ENCODE measurements around the gene GLOD5. TPM values are rescaled to one million over a fixed set of nuclear protein-coding genes. Genes with fewer than 3 reads are reported as not detected.

Gene GLOD5
- total and polyA plus RNA-seq, 9 of the 15 experiments (the other 6 are each of a cell fraction or from before 2014, with no cell fraction given): 0.27 to 4.4 (median 2.2) TPM

DNA sequence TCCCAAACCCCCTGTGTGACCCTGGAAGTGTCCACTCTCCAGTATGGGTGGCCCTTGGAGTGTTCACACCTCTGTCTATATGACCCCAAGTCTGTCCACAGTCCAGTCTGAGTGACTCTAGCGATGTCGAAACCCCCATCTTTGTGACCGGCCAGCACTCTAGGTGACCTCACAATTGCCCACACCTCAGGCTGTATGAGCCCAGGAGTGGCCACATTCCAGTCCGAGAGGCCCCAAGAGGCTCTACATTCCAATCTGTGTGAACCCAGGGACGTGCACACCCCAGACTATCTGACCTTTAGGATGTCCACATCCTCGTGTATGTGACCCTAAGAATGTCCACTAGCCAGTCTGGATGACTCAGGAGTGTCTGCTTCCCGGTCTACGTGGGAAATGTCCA is 7.3 kb upstream of the GLOD5 start (continued):
- TF ChIP-seq CEBPB (tag; IDR thresholded peaks at IDR 0.05) (no peak), CBX5 (IDR thresholded peaks at IDR 0.05; ENCODE audit: borderline replicate concordance, low read depth) (no peak), TCFL5 (CRISPR knock-in tag; conservative IDR thresholded peaks at IDR 0.05) (no peak), GABPA (tag; conservative IDR thresholded peaks at IDR 0.05; ENCODE audit: low read depth) (no peak), ZBTB17 (CRISPR knock-in tag; IDR thresholded peaks at IDR 0.05) (no peak)

DNA sequence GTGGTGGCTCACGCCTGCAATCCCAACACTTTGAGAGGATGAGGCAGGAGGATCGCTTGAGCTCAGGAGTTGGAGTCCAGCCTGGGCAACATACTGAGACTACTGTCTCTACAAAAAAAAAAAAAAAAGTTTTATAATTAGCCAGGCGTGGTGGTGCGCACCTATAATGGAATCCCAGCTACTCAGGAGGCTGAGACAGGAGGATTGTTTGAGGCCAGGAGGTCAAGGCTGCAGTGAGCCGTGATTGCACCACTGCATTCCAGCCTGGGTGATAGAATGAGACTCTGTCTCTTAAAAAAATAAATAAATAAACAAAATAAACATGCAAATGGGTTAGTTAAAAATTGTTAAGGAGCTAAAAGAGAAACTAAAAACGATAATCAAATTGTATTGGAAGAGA is 7.7 kb downstream of the GLOD5 start:
- Histone ChIP-seq H3K27me3 (ENCODE audit: control insufficient read depth in 2 of 2, insufficient read depth in 2 of 2, low read length in 2 of 2) (no peaks in the 10 kb centered on the region), H3K36me3 (ENCODE audit: control insufficient read depth, insufficient read depth, low read length) (no peaks in the 10 kb centered on the region), H3K79me2 (ENCODE audit: control insufficient read depth, insufficient read depth, low read length) (peaks cover 10% of the 10 kb centered on the region; the same call in 1 of the 3 replicates), H3K9ac (ENCODE audit: insufficient read depth in 1 of 2, low read depth in 2 of 2, low read length in 2 of 2) (no peak overlapping the region), H3K4me3 (no peak overlapping the region), H2AFZ (ENCODE audit: low read depth, low read length) (no peak overlapping the region), H3K4me2 (ENCODE audit: insufficient read depth, low read length) (no peak overlapping the region), H3K27ac (ENCODE audit: extremely low read depth, low read depth, low read length) (no peak overlapping the region), H3K4me1 (replicated peaks in 1 of 2; ENCODE audit: control insufficient read depth in 2 of 2, insufficient read depth in 2 of 2, low read length in 2 of 2) (peaks cover 16 to 33% of the 10 kb centered on the region in 2 experiments), H3K9me1 (ENCODE audit: control insufficient read depth, insufficient read depth, low read length) (no peaks in the 10 kb centered on the region), H4K20me1 (replicated peaks; ENCODE audit: control insufficient read depth, insufficient read depth, low read length) (no peaks in the 10 kb centered on the region), H3K9me3 (replicated peaks; ENCODE audit: control insufficient read depth, insufficient read depth, low read depth, low read length) (no peaks in the 10 kb centered on the region)
- POLR2A ChIA-PET: interaction anchor here (0.6 to 1.7 kb wide), 2 partner anchors 10 to 836 kb away, joined by 4 to 5 read pairs; no protein-coding TSS in a partner anchor
- ATAC-seq (no peak), FAIRE-seq (no peak), DNase-seq (ENCODE audit: extremely low read depth in 1 of 4, low spot score in 3 of 4) (no peak)
- 82% methylated on average over 5 of the region's 6 CpGs for WGBS (ENCODE audit: insufficient coverage, low coverage, missing lambda C conversion rate)
- no TSS peak for BruUV-seq (replicated peaks)
- CTCF ChIA-PET (ENCODE audit: low intra/inter-chr PET ratio): no interaction called here
- intact Hi-C loops (cut with micrococcal nuclease) (no loop called here), in situ Hi-C loops (cut with MboI) (no loop called here)
- no peak for TF ChIP-seq RNF2 (IDR thresholded peaks at IDR 0.05)
- TF ChIP-seq, protein P1, sequence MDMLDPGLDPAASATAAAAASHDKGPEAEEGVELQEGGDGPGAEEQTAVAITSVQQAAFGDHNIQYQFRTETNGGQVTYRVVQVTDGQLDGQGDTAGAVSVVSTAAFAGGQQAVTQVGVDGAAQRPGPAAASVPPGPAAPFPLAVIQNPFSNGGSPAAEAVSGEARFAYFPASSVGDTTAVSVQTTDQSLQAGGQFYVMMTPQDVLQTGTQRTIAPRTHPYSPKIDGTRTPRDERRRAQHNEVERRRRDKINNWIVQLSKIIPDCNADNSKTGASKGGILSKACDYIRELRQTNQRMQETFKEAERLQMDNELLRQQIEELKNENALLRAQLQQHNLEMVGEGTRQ (CRISPR knock-in tag; IDR thresholded peaks at IDR 0.05): no peak
- TF ChIP-seq, protein P2, sequence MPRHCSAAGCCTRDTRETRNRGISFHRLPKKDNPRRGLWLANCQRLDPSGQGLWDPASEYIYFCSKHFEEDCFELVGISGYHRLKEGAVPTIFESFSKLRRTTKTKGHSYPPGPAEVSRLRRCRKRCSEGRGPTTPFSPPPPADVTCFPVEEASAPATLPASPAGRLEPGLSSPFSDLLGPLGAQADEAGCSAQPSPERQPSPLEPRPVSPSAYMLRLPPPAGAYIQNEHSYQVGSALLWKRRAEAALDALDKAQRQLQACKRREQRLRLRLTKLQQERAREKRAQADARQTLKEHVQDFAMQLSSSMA (CRISPR knock-in tag; IDR thresholded peaks at IDR 0.05): no peak
- TF ChIP-seq, protein P3, sequence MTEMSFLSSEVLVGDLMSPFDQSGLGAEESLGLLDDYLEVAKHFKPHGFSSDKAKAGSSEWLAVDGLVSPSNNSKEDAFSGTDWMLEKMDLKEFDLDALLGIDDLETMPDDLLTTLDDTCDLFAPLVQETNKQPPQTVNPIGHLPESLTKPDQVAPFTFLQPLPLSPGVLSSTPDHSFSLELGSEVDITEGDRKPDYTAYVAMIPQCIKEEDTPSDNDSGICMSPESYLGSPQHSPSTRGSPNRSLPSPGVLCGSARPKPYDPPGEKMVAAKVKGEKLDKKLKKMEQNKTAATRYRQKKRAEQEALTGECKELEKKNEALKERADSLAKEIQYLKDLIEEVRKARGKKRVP (CRISPR knock-in tag; IDR thresholded peaks at IDR 0.05): no peak
- no peak for TF ChIP-seq MECOM (CRISPR knock-in tag; IDR thresholded peaks at IDR 0.05)
- TF ChIP-seq PHB (CRISPR knock-in tag; IDR thresholded peaks at IDR 0.05): no peak
- no peak for TF ChIP-seq KAT7 (CRISPR knock-in tag; IDR thresholded peaks at IDR 0.05; ENCODE audit: borderline replicate concordance)
- TF ChIP-seq, protein P4, sequence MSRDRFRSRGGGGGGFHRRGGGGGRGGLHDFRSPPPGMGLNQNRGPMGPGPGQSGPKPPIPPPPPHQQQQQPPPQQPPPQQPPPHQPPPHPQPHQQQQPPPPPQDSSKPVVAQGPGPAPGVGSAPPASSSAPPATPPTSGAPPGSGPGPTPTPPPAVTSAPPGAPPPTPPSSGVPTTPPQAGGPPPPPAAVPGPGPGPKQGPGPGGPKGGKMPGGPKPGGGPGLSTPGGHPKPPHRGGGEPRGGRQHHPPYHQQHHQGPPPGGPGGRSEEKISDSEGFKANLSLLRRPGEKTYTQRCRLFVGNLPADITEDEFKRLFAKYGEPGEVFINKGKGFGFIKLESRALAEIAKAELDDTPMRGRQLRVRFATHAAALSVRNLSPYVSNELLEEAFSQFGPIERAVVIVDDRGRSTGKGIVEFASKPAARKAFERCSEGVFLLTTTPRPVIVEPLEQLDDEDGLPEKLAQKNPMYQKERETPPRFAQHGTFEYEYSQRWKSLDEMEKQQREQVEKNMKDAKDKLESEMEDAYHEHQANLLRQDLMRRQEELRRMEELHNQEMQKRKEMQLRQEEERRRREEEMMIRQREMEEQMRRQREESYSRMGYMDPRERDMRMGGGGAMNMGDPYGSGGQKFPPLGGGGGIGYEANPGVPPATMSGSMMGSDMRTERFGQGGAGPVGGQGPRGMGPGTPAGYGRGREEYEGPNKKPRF (IDR thresholded peaks at IDR 0.05; ENCODE audit: low read depth, low read length): no peak
- TF ChIP-seq, protein P5, sequence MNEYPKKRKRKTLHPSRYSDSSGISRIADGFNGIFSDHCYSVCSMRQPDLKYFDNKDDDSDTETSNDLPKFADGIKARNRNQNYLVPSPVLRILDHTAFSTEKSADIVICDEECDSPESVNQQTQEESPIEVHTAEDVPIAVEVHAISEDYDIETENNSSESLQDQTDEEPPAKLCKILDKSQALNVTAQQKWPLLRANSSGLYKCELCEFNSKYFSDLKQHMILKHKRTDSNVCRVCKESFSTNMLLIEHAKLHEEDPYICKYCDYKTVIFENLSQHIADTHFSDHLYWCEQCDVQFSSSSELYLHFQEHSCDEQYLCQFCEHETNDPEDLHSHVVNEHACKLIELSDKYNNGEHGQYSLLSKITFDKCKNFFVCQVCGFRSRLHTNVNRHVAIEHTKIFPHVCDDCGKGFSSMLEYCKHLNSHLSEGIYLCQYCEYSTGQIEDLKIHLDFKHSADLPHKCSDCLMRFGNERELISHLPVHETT (CRISPR knock-in tag; conservative IDR thresholded peaks at IDR 0.05 in 1 of 2, IDR thresholded peaks at IDR 0.05 in 1 of 2): no peak
- no peak for TF ChIP-seq SMARCA4 (IDR thresholded peaks at IDR 0.05)
- no peak for TF ChIP-seq ZBTB1 (CRISPR knock-in tag; IDR thresholded peaks at IDR 0.05; ENCODE audit: borderline replicate concordance, low read depth)
